Fibroblast of lung (primary cell): ENCODE data around the gene SUGCT.

Experiments
- CTCF ChIP-seq, 2 donors: IDR thresholded peaks in 1 of 2; conservative IDR thresholded peaks in 1 of 2; 1 replicate in 1 of 2; 2 replicates in 1 of 2; pipeline ENCODE4 v1.5.1; 2011 to 2012; ENCODE audit warnings: low read length in 2 of 2, control low read depth in 1 of 2, inconsistent platforms in 1 of 2, low read depth in 1 of 2, mild to moderate bottlenecking in 1 of 2
- EZH2 ChIP-seq: IDR thresholded peaks from 2 replicates; pipeline ENCODE4 v1.5.1; 2012; ENCODE audit warnings: low read length, control low read depth, mild to moderate bottlenecking; ENCODE audit errors: missing control alignments

GRCh38 chr7:40584667-40585433 lies 450.0 kb downstream of the SUGCT start:
- TF ChIP-seq CTCF (conservative IDR thresholded peaks at IDR 0.05 in 1 of 2, IDR thresholded peaks at IDR 0.05 in 1 of 2; ENCODE audit: low read depth in 1 of 2, low read length in 2 of 2) (no peak), EZH2 (no peak)
